Transverse colon (tissue), 1 donor: ENCODE data around the gene CTXND2.

Source experiments
- EP300 ChIP-seq: sonication (generic); formaldehyde crosslinking; IDR thresholded peaks from one replicate; pipeline ENCODE4 v1.6.1; 2017; ENCODE audit warnings: antibody characterized with exemption, low read depth
- POLR2A ChIP-seq: fragments of 450-650 bp; IDR thresholded peaks from one replicate; pipeline ENCODE4 v1.6.1; 2016; ENCODE audit warnings: antibody characterized with exemption, mild to moderate bottlenecking, moderate library complexity

- TF ChIP-seq EP300 (no peak), POLR2A (no peak)
Observed at GRCh38 chr1:150909585-150910180, 22.7 kb downstream of the CTXND2 start.
